ENCODE data around the gene TMED3.

Gene TMED3

GRCh38 chr15:79337591-79337990, 26.7 kb downstream of the TMED3 start:
- H3K36me3 Mint-ChIP-seq: no peaks in the 10 kb centered on the region
- no peaks in the 10 kb centered on the region for H3K27me3 Mint-ChIP-seq

GRCh38 chr15:79339588-79340314, 28.8 kb downstream of the TMED3 start:
- Mint-ChIP-seq H3K4me3 (no peak overlapping the region), H3K27ac (no peak overlapping the region), H3K4me1 (no peaks in the 10 kb centered on the region), H3K36me3 (no peaks in the 10 kb centered on the region), H3K9me3 (no peaks in the 10 kb centered on the region), H3K27me3 (no peaks in the 10 kb centered on the region)
- peak; percentile 31 for DNase-seq
- CTCF ChIA-PET: interaction anchor here (0.6 to 2.2 kb wide), 20 partner anchors 13 to 901 kb away, joined by 3 to 38 read pairs (median 3); no protein-coding TSS in a partner anchor

More at GRCh38 chr15:79337591-79337990, 26.7 kb downstream of the TMED3 start:
- Mint-ChIP-seq H3K4me3 (no peak overlapping the region), H3K9me3 (no peaks in the 10 kb centered on the region), H3K4me1 (no peaks in the 10 kb centered on the region), H3K27ac (no peak overlapping the region)
- DNase-seq: no peak
- CTCF ChIA-PET: interaction anchor here (1.2 to 1.5 kb wide), 4 partner anchors 10 to 258 kb away, joined by 3 to 5 read pairs (median 4); no protein-coding TSS in a partner anchor

DNA sequence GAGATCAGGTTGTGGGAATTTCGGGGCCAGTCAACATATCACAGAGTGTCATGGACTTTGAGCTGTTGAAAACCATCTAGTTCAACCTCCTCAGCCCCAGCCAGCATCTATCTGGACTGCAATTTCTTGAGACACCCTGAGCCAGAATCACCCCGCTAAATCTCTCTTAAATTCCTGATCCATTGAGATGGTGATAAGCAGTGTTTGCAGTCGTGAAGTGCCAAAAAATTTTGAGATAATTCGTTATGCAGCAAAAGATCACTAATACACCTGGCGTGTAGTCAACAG, 29.3 kb downstream of the TMED3 start:
- no peaks in the 10 kb centered on the region for H3K36me3 Mint-ChIP-seq
- DNase-seq: no peak
- no peak overlapping the region for H3K27ac Mint-ChIP-seq
- CTCF ChIA-PET: interaction anchor here (0.6 to 2.2 kb wide), 15 partner anchors 13 to 901 kb away, joined by 3 to 38 read pairs (median 4); no protein-coding TSS in a partner anchor
- H3K4me1 Mint-ChIP-seq: no peaks in the 10 kb centered on the region
- H3K9me3 Mint-ChIP-seq: no peaks in the 10 kb centered on the region
- H3K27me3 Mint-ChIP-seq: no peaks in the 10 kb centered on the region
- no peak overlapping the region for H3K4me3 Mint-ChIP-seq

GRCh38 chr15:79341396-79341795, 30.5 kb downstream of the TMED3 start:
- CTCF ChIA-PET: interaction anchor here (0.6 to 1.4 kb wide), 2 partner anchors 255 to 419 kb away, joined by 3 to 7 read pairs; no protein-coding TSS in a partner anchor
- Mint-ChIP-seq H3K27me3 (no peaks in the 10 kb centered on the region), H3K4me3 (no peak overlapping the region)

GRCh38 chr15:79349525-79349924, 38.6 kb downstream of the TMED3 start:
- CTCF ChIA-PET: interaction anchor here (1.7 kb wide), 1 partner anchor 32 kb away, joined by 6 read pairs; no protein-coding TSS in a partner anchor
- DNase-seq: no peak
- no peaks in the 10 kb centered on the region for H3K27me3 Mint-ChIP-seq
- no peaks in the 10 kb centered on the region for H3K4me1 Mint-ChIP-seq
- H3K36me3 Mint-ChIP-seq: no peaks in the 10 kb centered on the region
- H3K9me3 Mint-ChIP-seq: no peaks in the 10 kb centered on the region
- no peak overlapping the region for H3K4me3 Mint-ChIP-seq
- H3K27ac Mint-ChIP-seq: no peak overlapping the region

More at GRCh38 chr15:79341396-79341795, 30.5 kb downstream of the TMED3 start:
- H3K36me3 Mint-ChIP-seq: no peaks in the 10 kb centered on the region
- H3K27ac Mint-ChIP-seq: no peak overlapping the region
- no peaks in the 10 kb centered on the region for H3K4me1 Mint-ChIP-seq
- no peaks in the 10 kb centered on the region for H3K9me3 Mint-ChIP-seq
- no peak for DNase-seq

- Mint-ChIP-seq H3K27me3 (no peaks in the 10 kb centered on the region), H3K36me3 (no peaks in the 10 kb centered on the region), H3K27ac (no peak overlapping the region), H3K4me1 (no peaks in the 10 kb centered on the region), H3K9me3 (no peaks in the 10 kb centered on the region), H3K4me3 (no peak overlapping the region)
- CTCF ChIA-PET: no interaction called here
- DNase-seq: no peak
Measured at GRCh38 chr15:79352206-79352605, 41.3 kb downstream of the TMED3 start.

GRCh38 chr15:79357566-79357965, 46.7 kb downstream of the TMED3 start:
- CTCF ChIA-PET: interaction anchor here (0.6 kb wide), 1 partner anchor 228 kb away, joined by 3 read pairs; no protein-coding TSS in a partner anchor
- Mint-ChIP-seq H3K27me3 (no peaks in the 10 kb centered on the region), H3K36me3 (no peaks in the 10 kb centered on the region), H3K4me1 (no peaks in the 10 kb centered on the region), H3K27ac (no peak overlapping the region), H3K4me3 (no peak overlapping the region), H3K9me3 (no peaks in the 10 kb centered on the region)
- DNase-seq: no peak

DNA sequence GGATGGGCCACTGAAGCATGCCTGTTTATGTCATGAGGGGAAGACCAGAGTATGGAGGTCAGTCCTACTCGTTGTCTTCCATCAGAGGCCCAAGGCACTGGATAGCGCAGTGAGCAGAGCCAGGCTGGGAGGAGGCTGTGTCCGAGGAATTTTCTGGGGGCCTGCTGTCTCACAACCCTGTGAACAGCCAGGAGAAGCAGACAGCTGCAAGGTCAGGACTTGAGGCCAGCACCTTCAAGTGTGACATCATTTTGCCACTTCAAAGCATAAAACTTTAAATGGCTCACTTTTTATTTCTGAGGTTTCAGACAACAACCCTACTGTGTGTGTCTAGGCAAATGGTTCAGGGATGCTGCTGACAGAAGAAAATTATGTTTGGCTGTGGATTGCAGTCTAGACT, 47.2 kb downstream of the TMED3 start:
- H3K27ac Mint-ChIP-seq: no peak overlapping the region
- no peak overlapping the region for H3K4me3 Mint-ChIP-seq
- DNase-seq: no peak
- H3K27me3 Mint-ChIP-seq: no peaks in the 10 kb centered on the region
- H3K36me3 Mint-ChIP-seq: no peaks in the 10 kb centered on the region
- CTCF ChIA-PET: no interaction called here
- H3K4me1 Mint-ChIP-seq: no peaks in the 10 kb centered on the region
- H3K9me3 Mint-ChIP-seq: no peaks in the 10 kb centered on the region

DNA sequence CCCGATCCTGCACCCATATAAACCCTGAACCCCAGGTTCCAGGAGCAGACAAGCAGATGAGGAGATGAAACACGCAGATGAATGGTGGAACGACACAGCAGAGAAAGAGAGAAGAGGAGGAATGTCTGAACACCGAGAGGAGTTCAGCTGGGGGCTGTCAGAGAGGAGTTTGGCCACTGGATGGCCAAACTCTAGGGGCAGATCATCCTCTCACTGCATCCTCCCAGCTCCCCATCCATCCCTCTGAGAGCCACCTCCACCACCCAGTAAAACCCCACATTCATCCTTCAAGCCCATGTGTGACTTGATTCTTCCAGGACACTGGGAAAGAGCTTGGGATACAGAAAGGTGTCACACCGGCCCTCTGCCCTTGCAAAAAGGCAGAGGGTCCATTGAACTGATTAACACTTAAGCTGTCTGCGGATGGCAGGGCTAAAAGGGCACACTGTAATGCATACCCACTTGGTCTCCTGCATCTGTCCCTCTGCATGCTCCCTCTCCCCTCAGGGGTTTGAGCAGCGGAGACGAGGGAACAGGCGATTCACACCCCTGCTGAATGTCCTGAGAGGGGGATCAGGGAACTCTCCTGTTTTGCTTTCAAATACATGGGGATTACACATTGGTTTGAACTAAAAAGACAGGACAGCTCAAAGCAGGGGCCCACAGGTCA, 53.8 kb downstream of the TMED3 start:
- H3K27me3 Mint-ChIP-seq: no peaks in the 10 kb centered on the region
- CTCF ChIA-PET: interaction anchor here (1.3 to 3.9 kb wide), 3 partner anchors 16 to 232 kb away, joined by 4 to 23 read pairs (median 6); no protein-coding TSS in a partner anchor
- no peak for DNase-seq
- H3K9me3 Mint-ChIP-seq: no peaks in the 10 kb centered on the region
- H3K4me3 Mint-ChIP-seq: no peak overlapping the region
- H3K36me3 Mint-ChIP-seq: no peaks in the 10 kb centered on the region
- H3K27ac Mint-ChIP-seq: no peak overlapping the region
- no peaks in the 10 kb centered on the region for H3K4me1 Mint-ChIP-seq

GRCh38 chr15:79365765-79366164, 54.9 kb downstream of the TMED3 start:
- Mint-ChIP-seq H3K36me3 (no peaks in the 10 kb centered on the region), H3K4me1 (no peaks in the 10 kb centered on the region), H3K27ac (no peak overlapping the region), H3K4me3 (no peak overlapping the region), H3K9me3 (no peaks in the 10 kb centered on the region), H3K27me3 (no peaks in the 10 kb centered on the region)
- no peak for DNase-seq
- CTCF ChIA-PET: interaction anchor here (3.9 kb wide), 1 partner anchor 16 kb away, joined by 23 read pairs; no protein-coding TSS in a partner anchor

DNA sequence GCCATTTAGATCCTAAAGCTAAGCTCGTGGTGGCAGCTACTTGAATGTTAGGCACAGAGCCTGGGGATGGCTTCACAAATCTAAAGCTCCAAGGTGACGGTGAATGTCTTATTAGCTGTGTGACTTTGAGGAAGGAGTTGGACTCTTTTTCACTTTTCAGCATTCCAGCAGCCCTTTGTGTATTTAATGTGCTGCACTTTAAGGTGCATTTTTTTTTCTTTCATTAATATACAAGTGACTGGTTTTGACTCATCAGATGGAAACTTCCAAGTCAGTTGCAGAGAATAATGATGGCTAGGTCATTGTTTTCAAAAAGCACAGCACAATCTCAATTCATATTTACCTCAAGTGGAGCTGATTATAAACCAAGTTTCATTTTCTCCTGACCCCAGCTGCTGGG, 55.8 kb downstream of the TMED3 start:
- no peak overlapping the region for H3K4me3 Mint-ChIP-seq
- CTCF ChIA-PET: interaction anchor here (1.8 to 3.9 kb wide), 2 partner anchors 15 to 229 kb away, joined by 5 to 23 read pairs; no protein-coding TSS in a partner anchor

DNA sequence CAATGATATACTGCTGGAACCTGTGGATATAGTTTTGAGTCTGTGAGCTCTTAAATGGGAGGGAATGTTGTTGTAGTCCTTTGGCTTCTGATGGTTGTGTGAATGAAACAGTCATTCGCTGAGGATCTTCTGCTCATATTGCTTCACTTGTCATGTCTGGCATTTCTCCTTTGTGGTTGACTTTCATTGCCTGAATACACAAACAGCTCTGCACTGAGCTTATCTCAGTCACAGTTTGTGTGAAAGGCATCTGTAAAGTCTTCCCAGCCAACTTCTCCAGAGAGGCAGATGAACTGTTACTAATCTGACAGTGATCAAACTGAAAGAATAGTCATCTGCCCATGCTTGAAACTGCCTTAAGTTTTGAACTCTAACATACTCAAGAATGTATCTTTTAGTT, 59.8 kb downstream of the TMED3 start:
- Mint-ChIP-seq H3K36me3 (no peaks in the 10 kb centered on the region), H3K27me3 (no peaks in the 10 kb centered on the region), H3K9me3 (no peaks in the 10 kb centered on the region), H3K27ac (no peak overlapping the region), H3K4me3 (no peak overlapping the region), H3K4me1 (no peaks in the 10 kb centered on the region)
- DNase-seq: no peak
- CTCF ChIA-PET: no interaction called here

More for the DNA sequence above, 55.8 kb downstream of the TMED3 start:
- Mint-ChIP-seq H3K36me3 (no peaks in the 10 kb centered on the region), H3K4me1 (no peaks in the 10 kb centered on the region), H3K9me3 (no peaks in the 10 kb centered on the region), H3K27me3 (no peaks in the 10 kb centered on the region), H3K27ac (no peak overlapping the region)
- DNase-seq: no peak

- Mint-ChIP-seq H3K36me3 (no peaks in the 10 kb centered on the region), H3K9me3 (no peaks in the 10 kb centered on the region), H3K4me1 (no peaks in the 10 kb centered on the region), H3K27me3 (no peaks in the 10 kb centered on the region), H3K4me3 (no peak overlapping the region), H3K27ac (no peak overlapping the region)
- CTCF ChIA-PET: no interaction called here
- no peak for DNase-seq
Measured at GRCh38 chr15:79371591-79371990, 60.7 kb downstream of the TMED3 start.

GRCh38 chr15:79372428-79372827, 61.5 kb downstream of the TMED3 start:
- Mint-ChIP-seq H3K9me3 (no peaks in the 10 kb centered on the region), H3K4me3 (no peak overlapping the region), H3K36me3 (no peaks in the 10 kb centered on the region), H3K27me3 (no peaks in the 10 kb centered on the region), H3K4me1 (no peaks in the 10 kb centered on the region), H3K27ac (no peak overlapping the region)
- CTCF ChIA-PET: interaction anchor here (1.0 kb wide), 1 partner anchor 9 kb away, joined by 3 read pairs; no protein-coding TSS in a partner anchor
- no peak for DNase-seq
